Tibial nerve (tissue), 4 donors: Measurements from ENCODE around the gene PHC3. TPM values are rescaled to one million over a fixed set of nuclear protein-coding genes. Genes with fewer than 3 reads are reported as not detected.

Experiments
- DNase-seq, 2 donors: peaks; one replicate each; pipeline ENCODE4 v3.0.0-alpha.2; 2019; ENCODE audit warnings: low spot score in 2 of 2
- H3K27ac ChIP-seq, 4 donors: fragments of 200-600 bp; sonication (generic) in 3 of 4; one replicate each; pipeline ENCODE4 v1.5.1; 2017 to 2019; ENCODE audit warnings: mild to moderate bottlenecking in 1 of 4
- H3K27me3 ChIP-seq, 2 donors: fragments of 200-600 bp; sonication (generic) in 1 of 2; one replicate each; pipeline versions ENCODE4 v1.5.1 to v1.6.0; 2017 to 2019
- H3K36me3 ChIP-seq, 3 donors: fragments of 200-600 bp; sonication (generic); one replicate each; pipeline ENCODE4 v1.5.1; 2018 to 2019
- H3K4me1 ChIP-seq, 4 donors: fragments of 200-600 bp; sonication (generic) in 3 of 4; one replicate each; pipeline ENCODE4 v1.5.1; 2017 to 2019
- H3K4me3 ChIP-seq, 4 donors: fragments of 200-600 bp; sonication (generic) in 3 of 4; one replicate each; pipeline ENCODE4 v1.5.1; 2017 to 2019; ENCODE audit warnings: mild to moderate bottlenecking in 1 of 4, moderate library complexity in 1 of 4
- H3K9me3 ChIP-seq, 4 donors: fragments of 200-600 bp; sonication (generic) in 3 of 4; one replicate each; pipeline ENCODE4 v1.5.1; 2017 to 2019
- EP300 ChIP-seq, 2 donors: sonication (generic); formaldehyde crosslinking; IDR thresholded peaks; one replicate each; pipeline ENCODE4 v1.6.1; 2017; ENCODE audit warnings: antibody characterized with exemption in 2 of 2, mild to moderate bottlenecking in 1 of 2
- POLR2A ChIP-seq, 2 donors: fragments of 450-650 bp; IDR thresholded peaks; one replicate each; pipeline ENCODE4 v1.6.1; 2017; ENCODE audit warnings: antibody characterized with exemption in 2 of 2, mild to moderate bottlenecking in 2 of 2, moderate library complexity in 2 of 2
- WGBS, 2 donors: methylation state at CpG; one replicate each; pipeline ENCODE4 v1.1.5; 2018; 5-methylcytosine and 5-hydroxymethylcytosine counted together
- total RNA-seq, 4 donors: library from RNA; depleted of rRNA; stranded (reverse); fragments of >200 nt; gene quantifications; one replicate each; pipeline ENCODE4 v1.1.0, GENCODE V29; 2016
- TF ChIP-seq, protein P1 (sequence below), 5 experiments: fragments of 200-600 bp in 3 of 5; fragments of 450-650 bp in 2 of 5; sonication (generic) in 3 of 5; IDR thresholded peaks; one replicate each; pipeline ENCODE4 v1.5.1; 2016 to 2019; ENCODE audit warnings: antibody characterized with exemption in 5 of 5, mild to moderate bottlenecking in 3 of 5, moderate library complexity in 2 of 5

The PHC3 gene
- total RNA-seq, 4 donors from 2014 or later: 63.8 to 124 (median 112) TPM

DNA sequence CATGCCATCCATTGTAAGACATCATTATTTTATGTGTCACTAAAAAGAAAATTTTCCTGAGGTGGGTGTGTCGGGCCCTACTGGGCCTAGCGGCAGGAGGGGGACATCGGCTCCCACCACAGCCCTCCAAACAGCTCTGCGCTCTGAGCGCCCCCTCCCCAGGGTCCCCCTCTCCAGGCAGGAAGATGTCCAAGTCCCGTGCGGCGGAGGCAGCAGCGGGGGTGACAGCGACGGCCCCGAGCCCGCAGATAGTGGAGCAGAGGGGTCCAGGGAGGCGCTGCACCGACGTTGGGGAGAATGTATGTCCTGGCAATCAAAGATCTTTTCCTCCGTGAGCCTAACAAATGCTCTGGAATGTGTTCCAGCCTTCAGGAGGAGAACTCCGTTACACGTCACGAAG, 119.5 kb downstream of the PHC3 start:
- WGBS, 2 donors: 94 to 95% methylated on average over 20 of the region's 20 CpGs
- Histone ChIP-seq H3K4me1 (no peaks in the 10 kb centered on the region), H3K27ac (no peak overlapping the region), H3K9me3 (peaks cover 0 to 7% (median 0%) of the 10 kb centered on the region in 4 donors), H3K4me3 (no peak overlapping the region), H3K27me3 (no peaks in the 10 kb centered on the region), H3K36me3 (no peaks in the 10 kb centered on the region)
- no peak for DNase-seq
- no peak for TF ChIP-seq EP300 (IDR thresholded peaks at IDR 0.05)
- TF ChIP-seq POLR2A (IDR thresholded peaks at IDR 0.05): no peak
- TF ChIP-seq, protein P1, sequence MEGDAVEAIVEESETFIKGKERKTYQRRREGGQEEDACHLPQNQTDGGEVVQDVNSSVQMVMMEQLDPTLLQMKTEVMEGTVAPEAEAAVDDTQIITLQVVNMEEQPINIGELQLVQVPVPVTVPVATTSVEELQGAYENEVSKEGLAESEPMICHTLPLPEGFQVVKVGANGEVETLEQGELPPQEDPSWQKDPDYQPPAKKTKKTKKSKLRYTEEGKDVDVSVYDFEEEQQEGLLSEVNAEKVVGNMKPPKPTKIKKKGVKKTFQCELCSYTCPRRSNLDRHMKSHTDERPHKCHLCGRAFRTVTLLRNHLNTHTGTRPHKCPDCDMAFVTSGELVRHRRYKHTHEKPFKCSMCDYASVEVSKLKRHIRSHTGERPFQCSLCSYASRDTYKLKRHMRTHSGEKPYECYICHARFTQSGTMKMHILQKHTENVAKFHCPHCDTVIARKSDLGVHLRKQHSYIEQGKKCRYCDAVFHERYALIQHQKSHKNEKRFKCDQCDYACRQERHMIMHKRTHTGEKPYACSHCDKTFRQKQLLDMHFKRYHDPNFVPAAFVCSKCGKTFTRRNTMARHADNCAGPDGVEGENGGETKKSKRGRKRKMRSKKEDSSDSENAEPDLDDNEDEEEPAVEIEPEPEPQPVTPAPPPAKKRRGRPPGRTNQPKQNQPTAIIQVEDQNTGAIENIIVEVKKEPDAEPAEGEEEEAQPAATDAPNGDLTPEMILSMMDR (IDR thresholded peaks at IDR 0.05): no peak

DNA sequence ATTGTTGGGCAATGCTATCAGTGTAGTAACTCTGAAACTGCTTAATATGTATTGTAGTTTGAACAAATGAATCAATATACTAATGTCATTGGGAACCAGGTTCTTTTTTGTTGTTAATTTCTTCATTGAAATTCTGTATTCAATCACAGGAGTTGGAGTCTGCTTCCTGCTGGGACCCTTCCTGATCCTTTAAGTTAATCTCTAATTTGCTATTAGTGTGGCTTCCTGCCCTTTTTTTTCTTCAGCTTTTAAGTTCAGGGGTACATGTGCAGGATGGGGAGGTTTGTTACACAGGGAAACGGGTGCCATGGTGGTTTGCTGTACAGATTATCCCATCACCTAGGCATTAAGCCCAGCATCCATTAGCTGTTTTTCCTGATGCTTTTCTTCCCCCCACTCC, 122.1 kb downstream of the PHC3 start:
- no peak for DNase-seq
- no peaks in the 10 kb centered on the region for H3K4me1 ChIP-seq
- TF ChIP-seq EP300 (IDR thresholded peaks at IDR 0.05): no peak
- TF ChIP-seq POLR2A (IDR thresholded peaks at IDR 0.05): no peak
- TF ChIP-seq, protein P1 (IDR thresholded peaks at IDR 0.05): no peak
- no peaks in the 10 kb centered on the region for H3K36me3 ChIP-seq
- H3K27ac ChIP-seq: no peak overlapping the region
- peaks cover 0 to 7% (median 0%) of the 10 kb centered on the region in 4 donors for H3K9me3 ChIP-seq
- H3K27me3 ChIP-seq: no peaks in the 10 kb centered on the region
- WGBS, 2 donors: 72 to 77% methylated on average over 1 of the region's 1 CpG
- no peak overlapping the region for H3K4me3 ChIP-seq

DNA sequence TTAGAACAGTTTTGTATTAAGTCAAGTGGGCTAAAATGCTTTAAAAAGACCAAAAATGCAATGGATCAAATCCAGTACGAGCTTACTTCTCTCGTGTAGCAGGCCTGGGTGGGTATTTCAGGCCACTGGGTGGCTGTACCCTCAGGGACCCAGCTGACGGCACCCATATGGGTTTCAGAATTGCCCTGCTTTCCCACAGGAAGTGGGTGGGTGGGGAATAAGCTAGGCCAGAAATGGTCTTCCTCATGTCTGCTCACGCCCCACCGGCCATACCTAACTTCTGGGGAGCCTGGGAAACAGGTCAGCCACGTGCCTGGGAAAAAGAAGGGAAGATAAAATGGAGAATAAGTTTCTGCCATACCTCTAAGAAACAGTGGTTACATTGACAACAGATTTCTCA, 123.4 kb downstream of the PHC3 start:
- Histone ChIP-seq H3K36me3 (no peaks in the 10 kb centered on the region), H3K4me3 (no peak overlapping the region), H3K27ac (no peak overlapping the region), H3K9me3 (peaks cover 0 to under 1% (median 0%) of the 10 kb centered on the region in 4 donors), H3K27me3 (no peaks in the 10 kb centered on the region), H3K4me1 (no peaks in the 10 kb centered on the region)
- TF ChIP-seq EP300 (IDR thresholded peaks at IDR 0.05) (no peak), POLR2A (IDR thresholded peaks at IDR 0.05) (no peak)
- TF ChIP-seq, protein P1 (IDR thresholded peaks at IDR 0.05): no peak
- WGBS, 2 donors: 73% methylated on average over 6 of the region's 6 CpGs
- DNase-seq: no peak

DNA sequence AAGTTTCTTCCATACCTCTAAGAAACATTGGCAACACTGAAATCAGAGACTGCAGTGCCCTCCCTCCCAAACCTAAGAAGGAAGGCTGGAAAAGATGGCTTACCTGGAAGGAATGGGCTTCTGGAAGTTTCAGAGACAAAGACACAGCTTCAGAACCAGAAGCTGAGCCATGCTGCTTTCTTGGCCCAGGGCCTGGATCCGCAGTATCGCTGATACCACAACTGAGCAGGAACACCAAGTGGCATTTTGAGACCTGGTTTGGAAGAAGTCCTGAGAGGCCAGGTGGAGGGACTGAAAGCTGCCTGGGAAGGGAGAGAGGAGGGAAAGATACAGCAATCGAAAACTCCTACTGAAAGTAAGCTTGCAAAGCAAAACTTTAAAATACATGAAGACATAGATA, 124.0 kb downstream of the PHC3 start:
- 84 to 91% methylated on average over 3 of the region's 3 CpGs for WGBS, 2 donors
- TF ChIP-seq, protein P1 (IDR thresholded peaks at IDR 0.05): no peak
- TF ChIP-seq EP300 (IDR thresholded peaks at IDR 0.05) (no peak), POLR2A (IDR thresholded peaks at IDR 0.05) (no peak)
- H3K27me3 ChIP-seq: no peaks in the 10 kb centered on the region

DNA sequence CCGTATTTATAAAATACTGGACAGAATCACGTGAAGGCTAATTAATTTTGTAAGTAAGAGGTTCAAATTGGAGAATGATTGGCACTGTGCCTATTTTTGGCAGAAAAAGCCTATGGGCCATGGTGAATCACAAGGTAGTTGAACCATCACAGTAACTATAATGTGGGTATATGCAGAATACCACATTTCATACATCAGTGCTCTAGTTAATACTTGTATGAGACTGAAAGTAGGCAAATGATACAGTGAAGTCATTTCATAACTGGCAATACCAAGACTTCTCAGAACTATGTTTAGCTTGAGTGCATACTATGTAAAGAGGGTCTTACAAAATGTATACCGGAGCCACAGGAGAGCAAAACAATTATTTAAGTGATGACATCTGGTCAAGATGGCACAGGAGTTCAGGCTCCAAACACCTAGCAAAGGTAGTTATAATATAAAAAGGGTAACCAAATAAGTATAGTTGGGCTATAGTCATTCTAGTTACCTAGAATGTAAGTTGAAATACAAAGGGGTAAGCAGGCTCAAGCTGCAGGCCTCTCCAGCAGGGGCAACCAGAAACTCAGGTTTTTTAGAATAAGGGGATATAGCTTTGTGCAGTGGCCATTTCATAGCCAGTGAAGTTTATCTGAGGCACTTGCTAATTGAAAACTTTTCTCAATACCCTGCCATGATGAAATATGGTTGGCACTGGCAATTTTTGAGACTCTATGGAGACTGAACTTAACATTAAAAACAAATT, 124.7 kb downstream of the PHC3 start:
- Histone ChIP-seq H3K4me1 (no peaks in the 10 kb centered on the region), H3K27ac (no peak overlapping the region), H3K4me3 (no peak overlapping the region), H3K27me3 (no peaks in the 10 kb centered on the region), H3K36me3 (no peaks in the 10 kb centered on the region), H3K9me3 (no peaks in the 10 kb centered on the region)
- WGBS, 2 donors: 89 to 92% methylated on average over 3 of the region's 3 CpGs
- no peak for DNase-seq
- TF ChIP-seq POLR2A (IDR thresholded peaks at IDR 0.05) (no peak), EP300 (IDR thresholded peaks at IDR 0.05) (no peak)
- TF ChIP-seq, protein P1 (IDR thresholded peaks at IDR 0.05): no peak

More for the DNA sequence above, 124.0 kb downstream of the PHC3 start:
- no peaks in the 10 kb centered on the region for H3K36me3 ChIP-seq
- H3K4me1 ChIP-seq: no peaks in the 10 kb centered on the region
- DNase-seq: no peak
- H3K4me3 ChIP-seq: no peak overlapping the region
- H3K9me3 ChIP-seq: no peaks in the 10 kb centered on the region
- H3K27ac ChIP-seq: no peak overlapping the region
